Calu3 (cell line): ENCODE measurements around the gene MALAT1. TPM values are rescaled to one million over a fixed set of nuclear protein-coding genes. Genes with fewer than 3 reads are reported as not detected.

ENCODE experiments used
- BruUV-seq: library from RNA; stranded (reverse); fragments of 400-500 nt; replicated peaks from 2 replicates; lab custom pipeline; 2021; lab: Mats Ljungman, UMichigan
- CTCF ChIA-PET: fragments of 300-600 bp; sonication (Branson Sonifier 250); formaldehyde crosslinking; loops from one replicate; lab custom pipeline; 2022; ENCODE audit warnings: antibody characterized with exemption; lab: Charles Lee
- DNase-seq: peaks from one replicate; pipeline ENCODE4 v3.0.0; 2022
- H3K27ac Mint-ChIP-seq: one replicate; pipeline ENCODE4 v1.8.0; 2022; ENCODE audit warnings: mixed read lengths; ENCODE audit not compliant: unreplicated experiment
- H3K27me3 Mint-ChIP-seq: one replicate; pipeline ENCODE4 v1.8.0; 2022; ENCODE audit warnings: mixed read lengths; ENCODE audit not compliant: unreplicated experiment
- H3K36me3 Mint-ChIP-seq: one replicate; pipeline ENCODE4 v1.8.0; 2022; ENCODE audit warnings: mild to moderate bottlenecking, moderate library complexity, mixed read lengths; ENCODE audit not compliant: insufficient read depth, unreplicated experiment
- H3K4me1 Mint-ChIP-seq: one replicate; pipeline ENCODE4 v1.8.0; 2022; ENCODE audit warnings: mild to moderate bottlenecking, low read depth, mixed read lengths; ENCODE audit not compliant: unreplicated experiment
- H3K4me3 Mint-ChIP-seq: one replicate; pipeline ENCODE4 v1.8.0; 2022; ENCODE audit warnings: mild to moderate bottlenecking, low read depth, moderate library complexity, mixed read lengths; ENCODE audit not compliant: unreplicated experiment
- H3K9me3 Mint-ChIP-seq: one replicate; pipeline ENCODE4 v1.8.0; 2022; ENCODE audit warnings: low read depth, mixed read lengths; ENCODE audit not compliant: unreplicated experiment
- intact Hi-C: fragments of 100-400 bp; cut with micrococcal nuclease; formaldehyde crosslinking; loops from one replicate; pipeline ENCODE4 v1.10.0; 2022; ENCODE audit not compliant: unreplicated experiment
- total RNA-seq: library from RNA; stranded (reverse); gene quantifications from 2 replicates; pipeline ENCODE4 v1.2.3, GENCODE V29; 2022
- TF ChIP-seq, protein P1 (sequence below): fragments of 200-600 bp; IDR thresholded peaks from one replicate; pipeline ENCODE4 v1.8.0; 2022; ENCODE audit warnings: antibody characterized with exemption; ENCODE audit not compliant: unreplicated experiment

MALAT1 gene
- total RNA-seq, 1 experiment from 2014 or later = 8,437 TPM

DNA sequence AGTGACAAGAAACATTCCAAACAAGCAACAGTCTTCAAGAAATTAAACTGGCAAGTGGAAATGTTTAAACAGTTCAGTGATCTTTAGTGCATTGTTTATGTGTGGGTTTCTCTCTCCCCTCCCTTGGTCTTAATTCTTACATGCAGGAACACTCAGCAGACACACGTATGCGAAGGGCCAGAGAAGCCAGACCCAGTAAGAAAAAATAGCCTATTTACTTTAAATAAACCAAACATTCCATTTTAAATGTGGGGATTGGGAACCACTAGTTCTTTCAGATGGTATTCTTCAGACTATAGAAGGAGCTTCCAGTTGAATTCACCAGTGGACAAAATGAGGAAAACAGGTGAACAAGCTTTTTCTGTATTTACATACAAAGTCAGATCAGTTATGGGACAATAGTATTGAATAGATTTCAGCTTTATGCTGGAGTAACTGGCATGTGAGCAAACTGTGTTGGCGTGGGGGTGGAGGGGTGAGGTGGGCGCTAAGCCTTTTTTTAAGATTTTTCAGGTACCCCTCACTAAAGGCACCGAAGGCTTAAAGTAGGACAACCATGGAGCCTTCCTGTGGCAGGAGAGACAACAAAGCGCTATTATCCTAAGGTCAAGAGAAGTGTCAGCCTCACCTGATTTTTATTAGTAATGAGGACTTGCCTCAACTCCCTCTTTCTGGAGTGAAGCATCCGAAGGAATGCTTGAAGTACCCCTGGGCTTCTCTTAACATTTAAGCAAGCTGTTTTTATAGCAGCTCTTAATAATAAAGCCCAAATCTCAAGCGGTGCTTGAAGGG lies 6.0 kb downstream of the MALAT1 start:
- TF ChIP-seq, protein P1, sequence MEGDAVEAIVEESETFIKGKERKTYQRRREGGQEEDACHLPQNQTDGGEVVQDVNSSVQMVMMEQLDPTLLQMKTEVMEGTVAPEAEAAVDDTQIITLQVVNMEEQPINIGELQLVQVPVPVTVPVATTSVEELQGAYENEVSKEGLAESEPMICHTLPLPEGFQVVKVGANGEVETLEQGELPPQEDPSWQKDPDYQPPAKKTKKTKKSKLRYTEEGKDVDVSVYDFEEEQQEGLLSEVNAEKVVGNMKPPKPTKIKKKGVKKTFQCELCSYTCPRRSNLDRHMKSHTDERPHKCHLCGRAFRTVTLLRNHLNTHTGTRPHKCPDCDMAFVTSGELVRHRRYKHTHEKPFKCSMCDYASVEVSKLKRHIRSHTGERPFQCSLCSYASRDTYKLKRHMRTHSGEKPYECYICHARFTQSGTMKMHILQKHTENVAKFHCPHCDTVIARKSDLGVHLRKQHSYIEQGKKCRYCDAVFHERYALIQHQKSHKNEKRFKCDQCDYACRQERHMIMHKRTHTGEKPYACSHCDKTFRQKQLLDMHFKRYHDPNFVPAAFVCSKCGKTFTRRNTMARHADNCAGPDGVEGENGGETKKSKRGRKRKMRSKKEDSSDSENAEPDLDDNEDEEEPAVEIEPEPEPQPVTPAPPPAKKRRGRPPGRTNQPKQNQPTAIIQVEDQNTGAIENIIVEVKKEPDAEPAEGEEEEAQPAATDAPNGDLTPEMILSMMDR = no peak
- H3K4me1 Mint-ChIP-seq = peaks cover 11% of the 10 kb centered on the region
- DNase-seq = no peak
- intact Hi-C loops = loop anchor here (2.0 to 5.0 kb wide), 2 partner anchors 38 to 76 kb away; no protein-coding TSS in a partner anchor
- no peak overlapping the region for H3K27ac Mint-ChIP-seq
- CTCF ChIA-PET = interaction anchor here (0.7 to 1.8 kb wide), 3 partner anchors 33 to 492 kb away, joined by 3 to 5 read pairs (median 5); no protein-coding TSS in a partner anchor
- H3K4me3 Mint-ChIP-seq = no peak overlapping the region
- H3K27me3 Mint-ChIP-seq = peaks cover 9% of the 10 kb centered on the region
- TSS peak; percentile 0 for BruUV-seq
- no peaks in the 10 kb centered on the region for H3K9me3 Mint-ChIP-seq
- H3K36me3 Mint-ChIP-seq = no peaks in the 10 kb centered on the region

DNA sequence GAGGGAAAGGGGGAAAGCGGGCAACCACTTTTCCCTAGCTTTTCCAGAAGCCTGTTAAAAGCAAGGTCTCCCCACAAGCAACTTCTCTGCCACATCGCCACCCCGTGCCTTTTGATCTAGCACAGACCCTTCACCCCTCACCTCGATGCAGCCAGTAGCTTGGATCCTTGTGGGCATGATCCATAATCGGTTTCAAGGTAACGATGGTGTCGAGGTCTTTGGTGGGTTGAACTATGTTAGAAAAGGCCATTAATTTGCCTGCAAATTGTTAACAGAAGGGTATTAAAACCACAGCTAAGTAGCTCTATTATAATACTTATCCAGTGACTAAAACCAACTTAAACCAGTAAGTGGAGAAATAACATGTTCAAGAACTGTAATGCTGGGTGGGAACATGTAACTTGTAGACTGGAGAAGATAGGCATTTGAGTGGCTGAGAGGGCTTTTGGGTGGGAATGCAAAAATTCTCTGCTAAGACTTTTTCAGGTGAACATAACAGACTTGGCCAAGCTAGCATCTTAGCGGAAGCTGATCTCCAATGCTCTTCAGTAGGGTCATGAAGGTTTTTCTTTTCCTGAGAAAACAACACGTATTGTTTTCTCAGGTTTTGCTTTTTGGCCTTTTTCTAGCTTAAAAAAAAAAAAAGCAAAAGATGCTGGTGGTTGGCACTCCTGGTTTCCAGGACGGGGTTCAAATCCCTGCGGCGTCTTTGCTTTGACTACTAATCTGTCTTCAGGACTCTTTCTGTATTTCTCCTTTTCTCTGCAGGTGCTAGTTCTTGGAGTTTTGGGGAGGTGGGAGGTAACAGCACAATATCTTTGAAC lies 6.8 kb downstream of the MALAT1 start:
- no peaks in the 10 kb centered on the region for H3K9me3 Mint-ChIP-seq
- H3K4me1 Mint-ChIP-seq = peaks cover 16% of the 10 kb centered on the region
- no peak overlapping the region for H3K27ac Mint-ChIP-seq
- peaks cover 9% of the 10 kb centered on the region for H3K27me3 Mint-ChIP-seq
- intact Hi-C loops = loop anchor here (2.0 to 5.0 kb wide), 2 partner anchors 38 to 77 kb away; no protein-coding TSS in a partner anchor
- no TSS peak for BruUV-seq
- H3K4me3 Mint-ChIP-seq = no peak overlapping the region
- peaks cover 3% of the 10 kb centered on the region for H3K36me3 Mint-ChIP-seq
- no peak for DNase-seq
- CTCF ChIA-PET = interaction anchor here (1.2 to 1.8 kb wide), 2 partner anchors 34 to 81 kb away, joined by 3 to 5 read pairs; no protein-coding TSS in a partner anchor
- TF ChIP-seq, protein P1 = no peak

DNA sequence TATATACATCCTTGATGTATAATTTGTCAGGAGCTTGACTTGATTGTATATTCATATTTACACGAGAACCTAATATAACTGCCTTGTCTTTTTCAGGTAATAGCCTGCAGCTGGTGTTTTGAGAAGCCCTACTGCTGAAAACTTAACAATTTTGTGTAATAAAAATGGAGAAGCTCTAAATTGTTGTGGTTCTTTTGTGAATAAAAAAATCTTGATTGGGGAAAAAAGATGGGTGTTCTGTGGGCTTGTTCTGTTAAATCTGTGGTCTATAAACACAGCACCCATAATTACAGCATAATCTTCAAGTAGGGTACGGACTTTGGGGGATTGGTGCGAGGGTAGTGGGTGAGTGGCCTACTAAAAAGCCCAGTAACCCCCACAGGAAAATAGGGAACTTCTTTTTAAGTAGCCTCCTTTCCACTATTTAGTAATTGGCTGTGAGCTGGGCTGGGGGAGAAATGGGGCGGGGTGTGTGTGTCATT lies 7.5 kb downstream of the MALAT1 start:
- no peaks in the 10 kb centered on the region for H3K9me3 Mint-ChIP-seq
- peaks cover 4% of the 10 kb centered on the region for H3K36me3 Mint-ChIP-seq
- no peak overlapping the region for H3K27ac Mint-ChIP-seq
- no TSS peak for BruUV-seq
- no peak for DNase-seq
- CTCF ChIA-PET = interaction anchor here (1.2 to 3.1 kb wide), 3 partner anchors 27 to 81 kb away, joined by 3 to 20 read pairs (median 18); no protein-coding TSS in a partner anchor
- H3K4me3 Mint-ChIP-seq = no peak overlapping the region
- intact Hi-C loops = loop anchor here (5.0 kb wide), 1 partner anchor 39 kb away; no protein-coding TSS in a partner anchor
- peaks cover 18% of the 10 kb centered on the region for H3K4me1 Mint-ChIP-seq
- peaks cover 9% of the 10 kb centered on the region for H3K27me3 Mint-ChIP-seq
- TF ChIP-seq, protein P1 = no peak
